MCF 10A (cell line): Measurements from ENCODE around the gene MKNK1. TPM values are rescaled to one million over a fixed set of nuclear protein-coding genes. Genes with fewer than 3 reads are reported as not detected.

Source experiments
- BruUV-seq: library from RNA; stranded (reverse); fragments of 400-500 nt; replicated peaks from 2 replicates; lab custom pipeline; 2021; lab: Mats Ljungman, UMichigan
- CTCF ChIA-PET: fragments of 300-600 bp; sonication (Branson Sonifier 250); formaldehyde crosslinking; extraction: SDS; loops from one replicate; lab custom pipeline; 2021; ENCODE audit warnings: antibody characterized with exemption, inconsistent platforms; lab: Yijun Ruan, JAX
- POLR2A ChIA-PET: fragments of 300-600, 350-650 bp; sonication (Branson Sonifier 250); formaldehyde crosslinking; extraction: SDS; loops from one replicate; lab custom pipeline; 2020; ENCODE audit warnings: antibody characterized with exemption, inconsistent platforms; lab: Yijun Ruan, JAX
- DNase-seq: peaks from one replicate; pipeline ENCODE4 v3.0.0-alpha.2; 2018; ENCODE audit not compliant: unreplicated experiment
- H3K27ac Mint-ChIP-seq: one replicate; pipeline ENCODE4 v1.8.0; 2022; ENCODE audit warnings: mild to moderate bottlenecking, low read depth, mixed read lengths; ENCODE audit not compliant: unreplicated experiment
- H3K27me3 Mint-ChIP-seq: one replicate; pipeline ENCODE4 v1.8.0; 2022; ENCODE audit warnings: mixed read lengths; ENCODE audit not compliant: insufficient read depth, unreplicated experiment
- H3K36me3 Mint-ChIP-seq: one replicate; pipeline ENCODE4 v1.8.0; 2022; ENCODE audit warnings: mild to moderate bottlenecking, moderate library complexity, mixed read lengths; ENCODE audit not compliant: insufficient read depth, unreplicated experiment
- H3K4me1 Mint-ChIP-seq: one replicate; pipeline ENCODE4 v1.8.0; 2022; ENCODE audit warnings: mixed read lengths; ENCODE audit not compliant: insufficient read depth, unreplicated experiment
- H3K4me3 Mint-ChIP-seq: one replicate; pipeline ENCODE4 v1.8.0; 2022; ENCODE audit warnings: mild to moderate bottlenecking, moderate library complexity, mixed read lengths; ENCODE audit not compliant: unreplicated experiment
- H3K9me3 Mint-ChIP-seq: one replicate; pipeline ENCODE4 v1.8.0; 2022; ENCODE audit warnings: mixed read lengths; ENCODE audit not compliant: unreplicated experiment
- CTCF ChIP-seq: fragments of 200-600 bp; IDR thresholded peaks from one replicate; pipeline ENCODE4 v1.8.0; 2022; ENCODE audit warnings: antibody characterized with exemption, mild to moderate bottlenecking; ENCODE audit not compliant: unreplicated experiment
- intact Hi-C: fragments of 100-400 bp; cut with micrococcal nuclease; formaldehyde crosslinking; loops from 2 replicates; pipeline ENCODE4 v1.14.1; 2022
- total RNA-seq: library from RNA; stranded (reverse); gene quantifications from 2 replicates; pipeline ENCODE4 v1.2.3, GENCODE V29; 2022

The MKNK1 gene
- total RNA-seq, 1 experiment from 2014 or later = 25.6 TPM

GRCh38 chr1:46512135-46512791, 91.8 kb downstream of the MKNK1 start:
- Mint-ChIP-seq H3K4me3 (no peak overlapping the region), H3K36me3 (no peaks in the 10 kb centered on the region), H3K27ac (no peak overlapping the region), H3K27me3 (no peaks in the 10 kb centered on the region), H3K9me3 (no peaks in the 10 kb centered on the region), H3K4me1 (peaks cover 9% of the 10 kb centered on the region)
- ChIA-PET POLR2A (no interaction called here), CTCF (interaction anchor here (1.1 kb wide), 2 partner anchors 9 to 10 kb away, joined by 3 to 5 read pairs; no protein-coding TSS in a partner anchor)
- intact Hi-C loops = no loop called here
- no TSS peak for BruUV-seq
- no peak for TF ChIP-seq CTCF
- DNase-seq = no peak

GRCh38 chr1:46510998-46511365, 93.1 kb downstream of the MKNK1 start:
- Mint-ChIP-seq H3K4me3 (no peak overlapping the region), H3K27me3 (no peaks in the 10 kb centered on the region), H3K27ac (no peak overlapping the region), H3K9me3 (no peaks in the 10 kb centered on the region), H3K4me1 (no peaks in the 10 kb centered on the region), H3K36me3 (no peaks in the 10 kb centered on the region)
- no TSS peak for BruUV-seq
- TF ChIP-seq CTCF = no peak
- intact Hi-C loops = no loop called here
- DNase-seq = no peak
- POLR2A ChIA-PET = no interaction called here
- CTCF ChIA-PET = interaction anchor here (1.1 to 1.7 kb wide), 3 partner anchors 8 to 33 kb away, joined by 3 to 7 read pairs (median 4); no protein-coding TSS in a partner anchor

GRCh38 chr1:46510341-46510997, 93.6 kb downstream of the MKNK1 start:
- CTCF ChIA-PET = interaction anchor here (1.2 to 1.7 kb wide), 2 partner anchors 8 to 33 kb away, joined by 4 to 7 read pairs; no protein-coding TSS in a partner anchor
- H3K36me3 Mint-ChIP-seq = no peaks in the 10 kb centered on the region
- DNase-seq = no peak
- no peak for TF ChIP-seq CTCF
- no peaks in the 10 kb centered on the region for H3K9me3 Mint-ChIP-seq
- no TSS peak for BruUV-seq
- no peak overlapping the region for H3K27ac Mint-ChIP-seq
- POLR2A ChIA-PET = no interaction called here
- intact Hi-C loops = no loop called here
- H3K27me3 Mint-ChIP-seq = no peaks in the 10 kb centered on the region
- H3K4me3 Mint-ChIP-seq = no peak overlapping the region
- H3K4me1 Mint-ChIP-seq = no peaks in the 10 kb centered on the region

GRCh38 chr1:46508757-46509156, 95.3 kb downstream of the MKNK1 start:
- intact Hi-C loops = no loop called here
- CTCF ChIA-PET = interaction anchor here (0.5 to 2.8 kb wide), 7 partner anchors 8 to 1641 kb away, joined by 3 to 14 read pairs (median 3); no protein-coding TSS in a partner anchor
- H3K36me3 Mint-ChIP-seq = no peaks in the 10 kb centered on the region
- peak; percentile 54 for DNase-seq
- no peak overlapping the region for H3K4me3 Mint-ChIP-seq
- BruUV-seq = no TSS peak
- H3K4me1 Mint-ChIP-seq = no peaks in the 10 kb centered on the region
- no peak for TF ChIP-seq CTCF
- POLR2A ChIA-PET = interaction anchor here (0.7 kb wide), 1 partner anchor 8 kb away, joined by 3 read pairs; no protein-coding TSS in a partner anchor
- no peaks in the 10 kb centered on the region for H3K9me3 Mint-ChIP-seq
- peaks cover 1% of the 10 kb centered on the region for H3K27me3 Mint-ChIP-seq
- no peak overlapping the region for H3K27ac Mint-ChIP-seq
